ENCODE results near the gene METTL23.
"Not testable (repeated sequence)": the region's sequence is repeated elsewhere in the genome, so short reads cannot be mapped to it uniquely, and the experiment has no call there.

METTL23 gene

GRCh38 chr17:76738468-76738850 lies 11.8 kb downstream of the METTL23 start:
- Histone ChIP-seq H3K9me3 (ENCODE audit: control insufficient read depth, low read length) (no peaks in the 10 kb centered on the region), H3K9ac (ENCODE audit: low read length) (peak overlapping the region; percentile 91)

DNA sequence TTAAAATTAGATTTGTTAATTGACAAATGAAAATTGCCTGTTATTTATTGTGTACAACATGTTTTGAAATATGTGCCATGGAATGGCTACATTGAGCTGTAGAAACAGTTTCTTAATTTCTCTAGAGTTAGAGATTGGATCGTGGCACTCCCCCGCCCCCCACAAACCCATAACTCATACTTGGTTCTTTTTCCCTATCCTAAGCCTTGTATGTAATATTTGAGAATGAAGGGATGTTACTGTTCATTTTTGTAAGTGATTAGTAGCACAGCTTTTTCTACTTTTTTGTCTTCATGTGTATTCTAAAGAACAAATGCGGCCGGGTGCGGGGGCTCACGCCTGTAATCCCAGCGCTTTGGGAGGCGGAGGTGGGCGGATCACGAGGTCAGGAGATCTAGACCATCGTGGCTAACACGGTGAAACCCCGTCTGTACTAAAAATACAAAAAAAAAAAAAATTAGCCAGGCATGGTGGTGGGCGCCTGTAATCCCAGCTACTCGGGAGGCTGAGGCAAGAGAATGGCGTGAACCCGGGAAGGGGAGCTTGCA lies 13.0 kb downstream of the METTL23 start:
- not testable (repeated sequence) for H4K91ac ChIP-seq (ENCODE audit: low read length); H2AK5ac ChIP-seq (ENCODE audit: low read length, severe bottlenecking); H3K4ac ChIP-seq (ENCODE audit: low read depth in 1 of 2, low read length in 2 of 2); H3K27ac ChIP-seq (ENCODE audit: low read length, poor library complexity, severe bottlenecking); H3K23ac ChIP-seq (ENCODE audit: low read length in 2 of 2); H3K18ac ChIP-seq (ENCODE audit: low read depth in 1 of 2, low read length in 2 of 2); H2BK12ac ChIP-seq (ENCODE audit: low read length in 2 of 2); H4K8ac ChIP-seq (ENCODE audit: low read length); H3K14ac ChIP-seq (ENCODE audit: low read length in 2 of 2); DNase-seq; H3K4me1 ChIP-seq (ENCODE audit: control insufficient read depth, insufficient read depth, low read depth, low read length); H2AFZ ChIP-seq (ENCODE audit: low read depth, low read length); H2BK5ac ChIP-seq (ENCODE audit: low read depth, low read length, poor library complexity, severe bottlenecking); H3K79me1 ChIP-seq (replicated peaks; ENCODE audit: low read length, poor library complexity, severe bottlenecking); H3K9me3 ChIP-seq (ENCODE audit: control insufficient read depth, low read length); H3K4me2 ChIP-seq (ENCODE audit: low read length, poor library complexity, severe bottlenecking); H2BK120ac ChIP-seq (ENCODE audit: low read depth, low read length); H2BK15ac ChIP-seq (ENCODE audit: low read depth, poor library complexity, severe bottlenecking); H3K27me3 ChIP-seq (ENCODE audit: control insufficient read depth in 1 of 2, insufficient read depth in 1 of 2, low read length in 2 of 2)
- peaks cover 14 to 45% of the 10 kb centered on the region in 2 experiments for H3K36me3 ChIP-seq (ENCODE audit: control insufficient read depth in 1 of 2, insufficient read depth in 2 of 2, low read depth in 1 of 2, low read length in 2 of 2)
- WGBS: 99% methylated on average over 15 of the region's 17 CpGs
- peak overlapping the region; percentile 91 for H3K9ac ChIP-seq (ENCODE audit: low read length)
- peak overlapping the region in 1 of 2 experiments; percentile 92 for H3K4me3 ChIP-seq (ENCODE audit: insufficient read depth in 1 of 2, low read depth in 1 of 2, low read length in 2 of 2)

More at GRCh38 chr17:76738468-76738850, 11.8 kb downstream of the METTL23 start:
- Histone ChIP-seq H3K27ac (ENCODE audit: low read length, poor library complexity, severe bottlenecking) (peak overlapping the region; percentile 96), H2AK5ac (ENCODE audit: low read length, severe bottlenecking) (no peak overlapping the region), H4K91ac (ENCODE audit: low read length) (no peak overlapping the region), H3K18ac (ENCODE audit: low read depth in 1 of 2, low read length in 2 of 2) (peak overlapping the region in 1 of 2 experiments; percentile 23), H3K23ac (ENCODE audit: low read length in 2 of 2) (no peak overlapping the region), H4K8ac (ENCODE audit: low read length) (no peak overlapping the region), H3K4me1 (ENCODE audit: control insufficient read depth, insufficient read depth, low read depth, low read length) (peaks cover 2% of the 10 kb centered on the region), H2BK15ac (ENCODE audit: low read depth, poor library complexity, severe bottlenecking) (peak overlapping the region; percentile 26), H3K27me3 (ENCODE audit: control insufficient read depth in 1 of 2, insufficient read depth in 1 of 2, low read length in 2 of 2) (no peaks in the 10 kb centered on the region), H3K36me3 (ENCODE audit: control insufficient read depth in 1 of 2, insufficient read depth in 2 of 2, low read depth in 1 of 2, low read length in 2 of 2) (peaks cover 12 to 46% of the 10 kb centered on the region in 2 experiments), H2BK5ac (ENCODE audit: low read depth, low read length, poor library complexity, severe bottlenecking) (peak overlapping the region; percentile 61), H2BK120ac (ENCODE audit: low read depth, low read length) (no peak overlapping the region), H3K14ac (ENCODE audit: low read length in 2 of 2) (no peak overlapping the region), H2BK12ac (ENCODE audit: low read length in 2 of 2) (no peak overlapping the region), H2AFZ (ENCODE audit: low read depth, low read length) (no peak overlapping the region), H3K4me3 (ENCODE audit: insufficient read depth in 1 of 2, low read depth in 1 of 2, low read length in 2 of 2) (peak overlapping the region in 1 of 2 experiments; percentile 92), H3K79me1 (replicated peaks; ENCODE audit: low read length, poor library complexity, severe bottlenecking) (peaks cover 7% of the 10 kb centered on the region), H3K4me2 (ENCODE audit: low read length, poor library complexity, severe bottlenecking) (peak overlapping the region; percentile 95), H3K4ac (ENCODE audit: low read depth in 1 of 2, low read length in 2 of 2) (peak overlapping the region in 1 of 2 experiments; percentile 91)
- 19% methylated on average over 4 of the region's 7 CpGs for WGBS
- DNase-seq: no peak

GRCh38 chr17:76740329-76741118 lies 13.9 kb downstream of the METTL23 start:
- H2AFZ ChIP-seq (ENCODE audit: low read depth, low read length): no peak overlapping the region
- no peak overlapping the region for H2BK12ac ChIP-seq (ENCODE audit: low read length in 2 of 2)
- H3K18ac ChIP-seq (ENCODE audit: low read depth in 1 of 2, low read length in 2 of 2): no peak overlapping the region
- peak overlapping the region in 1 of 2 experiments; percentile 35 for H3K4me3 ChIP-seq (ENCODE audit: insufficient read depth in 1 of 2, low read depth in 1 of 2, low read length in 2 of 2)
- H2BK5ac ChIP-seq (ENCODE audit: low read depth, low read length, poor library complexity, severe bottlenecking): no peak overlapping the region
- no peak overlapping the region for H3K14ac ChIP-seq (ENCODE audit: low read length in 2 of 2)
- H3K4me2 ChIP-seq (ENCODE audit: low read length, poor library complexity, severe bottlenecking): no peak overlapping the region
- H3K23ac ChIP-seq (ENCODE audit: low read length in 2 of 2): no peak overlapping the region
- H2AK5ac ChIP-seq (ENCODE audit: low read length, severe bottlenecking): no peak overlapping the region
- peaks cover 7% of the 10 kb centered on the region for H3K79me1 ChIP-seq (replicated peaks; ENCODE audit: low read length, poor library complexity, severe bottlenecking)
- no peaks in the 10 kb centered on the region for H3K27me3 ChIP-seq (ENCODE audit: control insufficient read depth in 1 of 2, insufficient read depth in 1 of 2, low read length in 2 of 2)
- DNase-seq: peak; percentile 81
- H3K36me3 ChIP-seq (ENCODE audit: control insufficient read depth in 1 of 2, insufficient read depth in 2 of 2, low read depth in 1 of 2, low read length in 2 of 2): peaks cover 16 to 45% of the 10 kb centered on the region in 2 experiments
- no peak overlapping the region for H4K91ac ChIP-seq (ENCODE audit: low read length)
- 68% methylated on average over 4 of the region's 5 CpGs for WGBS
- no peak overlapping the region for H3K27ac ChIP-seq (ENCODE audit: low read length, poor library complexity, severe bottlenecking)
- H3K4ac ChIP-seq (ENCODE audit: low read depth in 1 of 2, low read length in 2 of 2): no peak overlapping the region
- H3K4me1 ChIP-seq (ENCODE audit: control insufficient read depth, insufficient read depth, low read depth, low read length): peaks cover 2% of the 10 kb centered on the region
- no peak overlapping the region for H4K8ac ChIP-seq (ENCODE audit: low read length)
- H2BK120ac ChIP-seq (ENCODE audit: low read depth, low read length): no peak overlapping the region
- H2BK15ac ChIP-seq (ENCODE audit: low read depth, poor library complexity, severe bottlenecking): no peak overlapping the region
- H3K9me3 ChIP-seq (ENCODE audit: control insufficient read depth, low read length): peaks cover 7% of the 10 kb centered on the region
- peak overlapping the region; percentile 48 for H3K9ac ChIP-seq (ENCODE audit: low read length)

DNA sequence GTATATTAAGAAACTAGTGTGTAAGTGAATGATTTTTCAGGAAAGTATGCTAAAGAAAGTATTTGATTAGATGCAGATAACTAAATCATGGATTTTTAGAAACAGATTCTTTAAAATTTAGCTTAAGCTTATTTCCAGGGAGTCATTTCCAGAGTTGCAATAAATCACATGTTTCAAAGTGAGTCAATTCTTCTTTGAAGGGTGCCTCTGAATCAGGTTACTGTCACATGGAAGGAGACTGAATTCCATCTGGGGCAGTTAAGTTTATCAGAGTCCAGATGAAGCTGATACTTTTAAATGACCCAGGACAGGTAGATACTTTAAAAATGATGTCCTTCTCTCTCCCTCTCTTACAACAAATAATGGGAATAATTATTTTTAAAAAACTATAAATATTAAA lies 16.3 kb downstream of the METTL23 start:
- Histone ChIP-seq H3K14ac (ENCODE audit: low read length in 2 of 2) (no peak overlapping the region), H3K4me2 (ENCODE audit: low read length, poor library complexity, severe bottlenecking) (no peak overlapping the region), H3K18ac (ENCODE audit: low read depth in 1 of 2, low read length in 2 of 2) (no peak overlapping the region), H3K9ac (ENCODE audit: low read length) (no peak overlapping the region), H3K23ac (ENCODE audit: low read length in 2 of 2) (no peak overlapping the region), H3K4ac (ENCODE audit: low read depth in 1 of 2, low read length in 2 of 2) (no peak overlapping the region), H3K4me3 (ENCODE audit: insufficient read depth in 1 of 2, low read depth in 1 of 2, low read length in 2 of 2) (no peak overlapping the region), H2AK5ac (ENCODE audit: low read length, severe bottlenecking) (no peak overlapping the region), H3K27ac (ENCODE audit: low read length, poor library complexity, severe bottlenecking) (no peak overlapping the region), H2AFZ (ENCODE audit: low read depth, low read length) (no peak overlapping the region), H3K36me3 (ENCODE audit: control insufficient read depth in 1 of 2, insufficient read depth in 2 of 2, low read depth in 1 of 2, low read length in 2 of 2) (peaks cover 9 to 55% of the 10 kb centered on the region in 2 experiments), H4K91ac (ENCODE audit: low read length) (no peak overlapping the region), H2BK5ac (ENCODE audit: low read depth, low read length, poor library complexity, severe bottlenecking) (no peak overlapping the region), H3K27me3 (ENCODE audit: control insufficient read depth in 1 of 2, insufficient read depth in 1 of 2, low read length in 2 of 2) (no peaks in the 10 kb centered on the region), H2BK15ac (ENCODE audit: low read depth, poor library complexity, severe bottlenecking) (no peak overlapping the region), H3K4me1 (ENCODE audit: control insufficient read depth, insufficient read depth, low read depth, low read length) (peaks cover 2% of the 10 kb centered on the region), H3K79me1 (replicated peaks; ENCODE audit: low read length, poor library complexity, severe bottlenecking) (peaks cover 9% of the 10 kb centered on the region), H4K8ac (ENCODE audit: low read length) (no peak overlapping the region), H2BK120ac (ENCODE audit: low read depth, low read length) (no peak overlapping the region), H3K9me3 (ENCODE audit: control insufficient read depth, low read length) (peaks cover 8% of the 10 kb centered on the region), H2BK12ac (ENCODE audit: low read length in 2 of 2) (no peak overlapping the region)
- DNase-seq: no peak
